OCI-LY7 (cell line): ENCODE results near the gene MACROD2. TPM values are rescaled to one million over a fixed set of nuclear protein-coding genes. Genes with fewer than 3 reads are reported as not detected.
A peak's percentile ranks its signal among the peaks of the same experiment; 100 is the strongest.

Experiments used
- BruUV-seq: library from RNA; stranded (reverse); fragments of 400-500 nt; replicated peaks from 2 replicates; lab custom pipeline; 2021; lab: Mats Ljungman, UMichigan
- CTCF ChIA-PET: fragments of 300-600 bp; sonication (Branson Sonifier 250); formaldehyde crosslinking; loops from one replicate; lab custom pipeline; 2022; ENCODE audit warnings: antibody characterized with exemption; ENCODE audit not compliant: unreplicated experiment; lab: Charles Lee
- POLR2A ChIA-PET: fragments of 300-600 bp; sonication (Branson Sonifier 250); formaldehyde crosslinking; loops from one replicate; lab custom pipeline; 2022; ENCODE audit warnings: antibody characterized with exemption; lab: Charles Lee
- DNase-seq: peaks from one replicate; pipeline ENCODE4 v3.0.0-alpha.2; 2015; ENCODE audit warnings: low spot score
- H2AFZ ChIP-seq: fragments of 200-600 bp; sonication (generic), shearing (Covaris generic); 2 replicates; pipeline ENCODE4 v1.6.1; 2014; ENCODE audit warnings: mild to moderate bottlenecking, antibody characterized with exemption, low read length, moderate library complexity
- H3K27ac ChIP-seq: fragments of 200-600 bp; sonication (generic); 2 replicates; pipeline ENCODE4 v1.5.1; 2014; ENCODE audit warnings: mixed run types, low read depth, mild to moderate bottlenecking, moderate library complexity, low read length, inconsistent platforms; ENCODE audit not compliant: poor library complexity, severe bottlenecking
- H3K36me3 ChIP-seq: fragments of 200-600 bp; sonication (generic); 2 replicates; pipeline ENCODE4 v1.6.1; 2014; ENCODE audit warnings: mild to moderate bottlenecking, antibody characterized with exemption, low read length, moderate library complexity, mixed read lengths; ENCODE audit not compliant: insufficient read depth
- H3K4me1 ChIP-seq: fragments of 200-600 bp; sonication (generic); 2 replicates; pipeline ENCODE4 v1.5.1; 2014; ENCODE audit warnings: mild to moderate bottlenecking, low read length; ENCODE audit not compliant: insufficient read depth, poor library complexity, severe bottlenecking
- H3K4me2 ChIP-seq: fragments of 200-600 bp; sonication (generic); 2 replicates; pipeline ENCODE4 v1.6.1; 2014; ENCODE audit warnings: mild to moderate bottlenecking, low read length
- H3K4me3 ChIP-seq: fragments of 200-600 bp; sonication (generic); 2 replicates; pipeline ENCODE4 v1.5.1; 2014; ENCODE audit warnings: mild to moderate bottlenecking, low read depth, low read length; ENCODE audit not compliant: poor library complexity, severe bottlenecking
- H3K79me2 ChIP-seq: fragments of 200-600 bp; sonication (generic); 2 replicates; pipeline ENCODE4 v1.6.1; 2016; ENCODE audit warnings: low read depth, mild to moderate bottlenecking, low read length, moderate library complexity, mixed read lengths; ENCODE audit not compliant: insufficient read depth
- H3K9me2 ChIP-seq: fragments of 200-600 bp; sonication (generic); 2 replicates; pipeline ENCODE4 v1.6.1; 2016; ENCODE audit warnings: mild to moderate bottlenecking, low read length, mixed read lengths; ENCODE audit not compliant: insufficient read depth
- H3K9me3 ChIP-seq: fragments of 200-600 bp; sonication (generic); 2 replicates; pipeline ENCODE4 v1.6.1; 2014; ENCODE audit warnings: mild to moderate bottlenecking, mixed run types, low read length, mixed read lengths
- H4K20me1 ChIP-seq: fragments of 200-600 bp; sonication (generic); 2 replicates; pipeline ENCODE4 v1.6.1; 2014; ENCODE audit warnings: mild to moderate bottlenecking, antibody characterized with exemption, low read length, moderate library complexity, mixed read lengths; ENCODE audit not compliant: insufficient read depth
- CTCF ChIP-seq: fragments of 200-600 bp; sonication (generic); conservative IDR thresholded peaks from 2 replicates; pipeline ENCODE4 v1.5.1; 2014; ENCODE audit warnings: mild to moderate bottlenecking, antibody characterized with exemption, low read length, moderate library complexity, mixed read lengths
- EZH2phosphoT487 ChIP-seq: fragments of 200-600 bp; sonication (generic); IDR thresholded peaks from 2 replicates; pipeline ENCODE4 v1.6.1; 2018; ENCODE audit warnings: low read depth, borderline replicate concordance, mild to moderate bottlenecking, mixed run types, antibody characterized with exemption, low read length, moderate library complexity, mixed read lengths
- intact Hi-C: fragments of 100-400 bp; cut with micrococcal nuclease; formaldehyde crosslinking; loops from one replicate; pipeline ENCODE4 v1.10.0; 2022; ENCODE audit not compliant: unreplicated experiment
- total RNA-seq, 2 experiments: library from RNA; depleted of rRNA in 1 of 2; stranded (reverse); fragments of >200 nt in 1 of 2; shearing (Covaris generic) in 1 of 2; gene quantifications; 2 replicates each; pipeline ENCODE4 v1.2.3, GENCODE V29; 2014 to 2022

MACROD2 gene
- total RNA-seq, 2 experiments from 2014 or later = 0.09 to 4.5 TPM

- Histone ChIP-seq H3K79me2 (no peaks in the 10 kb centered on the region), H3K4me1 (peaks cover 48% of the 10 kb centered on the region), H3K9me3 (no peaks in the 10 kb centered on the region), H4K20me1 (no peaks in the 10 kb centered on the region), H2AFZ (peak overlapping the region; percentile 64; the same call in 1 of the 2 replicates), H3K27ac (no peak overlapping the region), H3K9me2 (no peaks in the 10 kb centered on the region), H3K4me3 (no peak overlapping the region), H3K36me3 (no peaks in the 10 kb centered on the region), H3K4me2 (no peak overlapping the region)
- no TSS peak for BruUV-seq
- POLR2A ChIA-PET = interaction anchor here (0.6 to 1.6 kb wide), 5 partner anchors 9 to 380 kb away, joined by 3 to 4 read pairs (median 3); no protein-coding TSS in a partner anchor
- intact Hi-C loops = no loop called here
- no peak for TF ChIP-seq CTCF
- no peak for TF ChIP-seq EZH2phosphoT487
- no peak for DNase-seq
- CTCF ChIA-PET = interaction anchor here (1.0 kb wide), 1 partner anchor 16 kb away, joined by 4 read pairs; no protein-coding TSS in a partner anchor
Measured at GRCh38 chr20:16027686-16028085, 2032.4 kb downstream of the MACROD2 start.

DNA sequence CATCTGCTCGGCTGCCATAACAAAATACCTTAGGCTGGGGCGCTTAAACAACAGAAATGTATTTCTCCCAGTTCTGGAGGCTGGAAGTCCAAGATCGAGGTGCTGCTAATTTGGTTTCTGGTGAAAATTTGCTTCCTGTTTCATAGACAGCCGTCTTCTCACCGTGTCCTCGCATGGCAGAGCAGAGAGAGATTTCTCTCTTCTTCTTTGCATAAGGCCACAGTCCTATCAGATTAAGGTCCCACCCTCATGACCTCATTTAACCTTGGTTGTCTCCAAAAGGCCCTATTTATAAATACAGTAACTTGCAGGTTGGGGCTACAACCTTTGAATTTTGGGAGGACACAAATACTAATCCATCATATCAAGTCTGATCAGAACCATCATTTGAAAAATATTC is 2033.6 kb downstream of the MACROD2 start:
- no peak for DNase-seq
- H3K9me3 ChIP-seq = no peaks in the 10 kb centered on the region
- H2AFZ ChIP-seq = peak overlapping the region; percentile 25; the same call in 1 of the 2 replicates
- H3K79me2 ChIP-seq = no peaks in the 10 kb centered on the region
- H4K20me1 ChIP-seq = no peaks in the 10 kb centered on the region
- no TSS peak for BruUV-seq
- H3K4me2 ChIP-seq = no peak overlapping the region
- no peak overlapping the region for H3K27ac ChIP-seq
- TF ChIP-seq CTCF = no peak
- TF ChIP-seq EZH2phosphoT487 = no peak
- intact Hi-C loops = no loop called here
- no peak overlapping the region for H3K4me3 ChIP-seq
- ChIA-PET POLR2A (no interaction called here), CTCF (no interaction called here)
- peaks cover 48% of the 10 kb centered on the region for H3K4me1 ChIP-seq
- no peaks in the 10 kb centered on the region for H3K36me3 ChIP-seq
- no peaks in the 10 kb centered on the region for H3K9me2 ChIP-seq

DNA sequence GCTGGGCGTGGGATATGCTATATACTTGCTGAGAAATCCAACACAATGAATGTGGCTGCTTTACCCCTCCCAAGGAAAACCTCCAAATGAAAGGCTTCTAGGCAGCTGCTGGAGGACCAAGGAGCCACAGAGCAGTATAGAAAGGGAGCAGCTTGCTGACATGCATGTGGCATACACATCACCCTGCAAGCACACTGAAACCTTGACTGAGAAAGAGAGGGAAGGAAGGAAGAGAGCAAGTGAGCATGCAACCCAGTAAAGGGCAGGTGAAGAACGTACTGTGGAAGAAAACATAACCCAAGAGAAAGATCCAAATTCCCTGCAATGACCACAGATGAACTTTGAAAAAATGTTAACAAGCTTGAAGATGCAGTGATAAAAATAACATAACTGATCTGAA is 2034.9 kb downstream of the MACROD2 start:
- POLR2A ChIA-PET = no interaction called here
- peaks cover 37% of the 10 kb centered on the region for H3K4me1 ChIP-seq
- TF ChIP-seq EZH2phosphoT487 = no peak
- TF ChIP-seq CTCF = no peak
- H3K9me3 ChIP-seq = no peaks in the 10 kb centered on the region
- no peak overlapping the region for H3K4me2 ChIP-seq
- H3K79me2 ChIP-seq = no peaks in the 10 kb centered on the region
- H3K36me3 ChIP-seq = no peaks in the 10 kb centered on the region
- DNase-seq = no peak
- BruUV-seq = no TSS peak
- no peak overlapping the region for H3K4me3 ChIP-seq
- H3K9me2 ChIP-seq = no peaks in the 10 kb centered on the region
- H4K20me1 ChIP-seq = no peaks in the 10 kb centered on the region
- CTCF ChIA-PET = no interaction called here
- intact Hi-C loops = no loop called here
- H2AFZ ChIP-seq = no peak overlapping the region; the same call in 1 of the 2 replicates
- H3K27ac ChIP-seq = no peak overlapping the region
